HL-60 (cell line): Measurements from ENCODE around the gene PLXNA2.

Experiments used
- CTCF ChIP-seq: IDR thresholded peaks from one replicate; pipeline ENCODE4 v1.5.1; 2011; ENCODE audit warnings: low read length, control low read depth, inconsistent platforms; ENCODE audit not compliant: insufficient read depth
- GABPA ChIP-seq: IDR thresholded peaks from 2 replicates; pipeline ENCODE4 v1.6.1; 2012; ENCODE audit warnings: low read depth
- POLR2AphosphoS5 ChIP-seq: IDR thresholded peaks from 2 replicates; pipeline ENCODE4 v1.6.1; 2012; ENCODE audit warnings: low read depth
- REST ChIP-seq: IDR thresholded peaks from 2 replicates; pipeline ENCODE4 v1.6.1; 2012; ENCODE audit warnings: low read depth; ENCODE audit not compliant: insufficient replicate concordance

DNA sequence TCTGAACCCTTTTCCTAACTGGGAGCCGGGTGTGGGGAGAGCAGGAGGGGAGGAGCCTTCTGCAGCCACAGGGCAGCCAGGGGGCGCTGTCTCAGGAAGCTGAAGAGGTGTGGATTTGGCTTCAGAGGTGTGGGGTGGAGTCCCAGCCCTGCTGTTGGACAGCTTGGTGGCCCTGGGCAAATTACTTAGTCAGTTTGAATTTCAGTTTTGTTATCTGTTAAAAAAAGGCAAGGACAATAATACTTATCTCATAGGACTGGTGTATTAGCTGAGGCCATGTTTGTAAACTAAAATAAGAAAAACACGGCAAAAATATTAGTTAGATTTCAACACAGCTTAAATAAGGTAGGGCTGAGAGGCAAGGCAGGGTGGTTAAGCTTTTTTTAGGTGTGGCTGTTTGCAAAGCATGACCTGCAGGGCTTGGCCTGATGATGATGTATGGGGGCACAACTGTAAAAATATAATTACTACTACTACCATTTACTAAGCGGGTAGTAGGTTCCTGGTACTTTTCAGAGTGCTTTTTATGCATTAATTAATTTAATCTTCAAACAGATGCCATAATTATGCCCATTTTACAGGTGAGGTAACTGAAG is 111.8 kb downstream of the PLXNA2 start:
- TF ChIP-seq CTCF (peak; percentile 50), POLR2AphosphoS5 (no peak), REST (no peak), GABPA (no peak)
